NOMO-1 (cell line): ENCODE data around the gene AFF3.

ENCODE experiments used
- DNase-seq, 2 experiments: peaks; one replicate each; lab custom pipeline; 2025; ENCODE audit not compliant: unreplicated experiment in 2 of 2; lab: John Stamatoyannopoulos, UW

Gene AFF3

GRCh38 chr2:99865818-99866676 is 276.3 kb downstream of the AFF3 start:
- no peak for DNase-seq

GRCh38 chr2:99864561-99865553 is 277.5 kb downstream of the AFF3 start:
- no peak for DNase-seq

GRCh38 chr2:99863903-99864270 is 278.5 kb downstream of the AFF3 start:
- no peak for DNase-seq

- no peak for DNase-seq
Measured at GRCh38 chr2:99863236-99863902, 279.0 kb downstream of the AFF3 start.

GRCh38 chr2:99862566-99862965 is 279.8 kb downstream of the AFF3 start:
- DNase-seq = peak; percentile 40 to 72

- peak; percentile 34 to 88 for DNase-seq
Measured at GRCh38 chr2:99861376-99861760, 281.0 kb downstream of the AFF3 start.

- DNase-seq = no peak
Measured at GRCh38 chr2:99860720-99861375, 281.5 kb downstream of the AFF3 start.

- DNase-seq = no peak
Measured at GRCh38 chr2:99858951-99859596, 283.3 kb downstream of the AFF3 start.

GRCh38 chr2:99857867-99858444 is 284.4 kb downstream of the AFF3 start:
- DNase-seq = no peak

GRCh38 chr2:99857372-99857771 is 285.0 kb downstream of the AFF3 start:
- DNase-seq = no peak

- no peak for DNase-seq
Measured at GRCh38 chr2:99856119-99856518, 286.3 kb downstream of the AFF3 start.

GRCh38 chr2:99854236-99854852 is 288.0 kb downstream of the AFF3 start:
- no peak for DNase-seq

- DNase-seq = no peak
Measured at GRCh38 chr2:99852956-99853355, 289.4 kb downstream of the AFF3 start.

- DNase-seq = no peak
Measured at GRCh38 chr2:99852376-99852934, 289.9 kb downstream of the AFF3 start.

GRCh38 chr2:99851811-99852210 is 290.6 kb downstream of the AFF3 start:
- DNase-seq = no peak

- no peak for DNase-seq
Measured at GRCh38 chr2:99851089-99851488, 291.3 kb downstream of the AFF3 start.

- DNase-seq = no peak
Measured at GRCh38 chr2:99850084-99850710, 292.2 kb downstream of the AFF3 start.

GRCh38 chr2:99846462-99847107 is 295.8 kb downstream of the AFF3 start:
- no peak for DNase-seq
